H9 (cell line): ENCODE data around the gene C10orf71. TPM values are rescaled to one million over a fixed set of nuclear protein-coding genes. Genes with fewer than 3 reads are reported as not detected.

Source experiments
- DNase-seq: peaks from one replicate; pipeline ENCODE4 v3.0.0-alpha.2; 2017
- H2AFZ ChIP-seq: one replicate; pipeline ENCODE4 v1.6.1; 2013; ENCODE audit warnings: mild to moderate bottlenecking, low read length, control low read depth, moderate library complexity
- H2AK5ac ChIP-seq: 2 replicates; pipeline ENCODE4 v1.6.1; 2013; ENCODE audit warnings: low read length, control low read depth, mixed read lengths; ENCODE audit not compliant: insufficient read length
- H2BK120ac ChIP-seq: one replicate; pipeline ENCODE4 v1.6.1; 2013; ENCODE audit warnings: low read depth, mild to moderate bottlenecking, low read length, control low read depth, inconsistent platforms; ENCODE audit not compliant: poor library complexity, severe bottlenecking
- H2BK12ac ChIP-seq: 2 replicates; pipeline ENCODE4 v1.6.1; 2013; ENCODE audit warnings: low read length, control low read depth, mixed read lengths, low read depth; ENCODE audit not compliant: insufficient read length
- H2BK15ac ChIP-seq: 2 replicates; pipeline ENCODE4 v1.6.1; 2013; ENCODE audit warnings: low read depth, low read length, control low read depth
- H2BK20ac ChIP-seq: one replicate; pipeline ENCODE4 v1.6.1; 2013; ENCODE audit warnings: low read depth, mild to moderate bottlenecking, low read length, control low read depth, inconsistent platforms; ENCODE audit not compliant: poor library complexity, severe bottlenecking
- H2BK5ac ChIP-seq: 2 replicates; pipeline ENCODE4 v1.6.1; 2013; ENCODE audit warnings: low read length, control low read depth, mixed read lengths; ENCODE audit not compliant: insufficient read length
- H3K14ac ChIP-seq: 2 replicates; pipeline ENCODE4 v1.6.1; 2013; ENCODE audit warnings: low read length, control low read depth; ENCODE audit not compliant: insufficient read depth
- H3K18ac ChIP-seq: 2 replicates; pipeline ENCODE4 v1.6.1; 2013; ENCODE audit warnings: low read depth, mild to moderate bottlenecking, mixed read lengths, low read length, control low read depth; ENCODE audit not compliant: insufficient read length
- H3K23ac ChIP-seq: 2 replicates; pipeline ENCODE4 v1.6.1; 2013; ENCODE audit warnings: low read length, control low read depth, mixed read lengths, low read depth; ENCODE audit not compliant: insufficient read length
- H3K23me2 ChIP-seq: 2 replicates; pipeline ENCODE4 v1.6.1; 2013; ENCODE audit warnings: low read depth, mild to moderate bottlenecking, mixed read lengths, low read length, control low read depth; ENCODE audit not compliant: insufficient read length, poor library complexity, severe bottlenecking
- H3K27ac ChIP-seq: 2 replicates; pipeline ENCODE4 v1.5.1; 2013; ENCODE audit warnings: low read length, control low read depth, mixed read lengths, low read depth; ENCODE audit not compliant: insufficient read length
- H3K27me3 ChIP-seq: 2 replicates; pipeline ENCODE4 v1.6.1; 2013; ENCODE audit warnings: low read length, control low read depth, inconsistent platforms; ENCODE audit not compliant: insufficient read depth
- H3K4ac ChIP-seq: 2 replicates; pipeline ENCODE4 v1.6.1; 2013; ENCODE audit warnings: low read depth, mild to moderate bottlenecking, control low read depth, inconsistent platforms, low read length, moderate library complexity
- H3K4me1 ChIP-seq: 2 replicates; pipeline ENCODE4 v1.6.1; 2013; ENCODE audit warnings: low read length, control low read depth, inconsistent platforms; ENCODE audit not compliant: insufficient read depth
- H3K4me2 ChIP-seq: 2 replicates; pipeline ENCODE4 v1.6.1; 2013; ENCODE audit warnings: low read length, control low read depth, mixed read lengths; ENCODE audit not compliant: insufficient read length, insufficient read depth
- H3K56ac ChIP-seq: 2 replicates; pipeline ENCODE4 v1.6.1; 2013; ENCODE audit warnings: low read depth, mild to moderate bottlenecking, mixed read lengths, low read length, control low read depth; ENCODE audit not compliant: insufficient read length
- H3K79me1 ChIP-seq: 2 replicates; pipeline ENCODE4 v1.6.1; 2013; ENCODE audit warnings: low read depth, mild to moderate bottlenecking, moderate library complexity, low read length, control low read depth, inconsistent platforms; ENCODE audit not compliant: insufficient read depth, poor library complexity, severe bottlenecking
- H3K79me2 ChIP-seq: 2 replicates; pipeline ENCODE4 v1.6.1; 2013; ENCODE audit warnings: low read length, control low read depth, inconsistent platforms; ENCODE audit not compliant: insufficient read depth
- H3K9ac ChIP-seq: 2 replicates; pipeline ENCODE4 v1.6.1; 2013; ENCODE audit warnings: low read length, control low read depth, mixed read lengths; ENCODE audit not compliant: insufficient read length; ENCODE audit errors: extremely low read depth
- H3K9me3 ChIP-seq: one replicate; pipeline ENCODE4 v1.6.1; 2013; ENCODE audit warnings: low read depth, low read length, inconsistent platforms; ENCODE audit not compliant: control insufficient read depth
- H3T11ph ChIP-seq: one replicate; pipeline ENCODE4 v1.6.1; 2013; ENCODE audit warnings: mild to moderate bottlenecking, low read length, control low read depth, inconsistent platforms
- H4K20me1 ChIP-seq: one replicate; pipeline ENCODE4 v1.6.1; 2013; ENCODE audit not compliant: control insufficient read depth, insufficient read length, insufficient read depth
- H4K5ac ChIP-seq: 2 replicates; pipeline ENCODE4 v1.6.1; 2013; ENCODE audit warnings: low read depth, mild to moderate bottlenecking, mixed read lengths, low read length, control low read depth; ENCODE audit not compliant: insufficient read length
- H4K8ac ChIP-seq: replicated peaks from 2 replicates; pipeline ENCODE4 v1.6.1; 2013; ENCODE audit warnings: low read length, control low read depth, mixed read lengths, low read depth; ENCODE audit not compliant: insufficient read length
- H4K91ac ChIP-seq: 2 replicates; pipeline ENCODE4 v1.6.1; 2013; ENCODE audit warnings: low read depth, mild to moderate bottlenecking, moderate library complexity, mixed read lengths, low read length, control low read depth; ENCODE audit not compliant: insufficient read length
- H3K27ac Mint-ChIP-seq, 3 experiments: 2 replicates in 2 of 3; 3 replicates in 1 of 3; pipeline ENCODE4 v1.8.0; 2020 to 2021; ENCODE audit warnings: mixed read lengths in 3 of 3, mild to moderate bottlenecking in 1 of 3, moderate library complexity in 1 of 3
- H3K27me3 Mint-ChIP-seq: 2 replicates; pipeline ENCODE4 v1.8.0; 2021; ENCODE audit warnings: low read depth, mild to moderate bottlenecking, moderate library complexity, mixed read lengths
- H3K36me3 Mint-ChIP-seq, 3 experiments: 2 replicates in 2 of 3; 3 replicates in 1 of 3; pipeline ENCODE4 v1.8.0; 2020 to 2021; ENCODE audit warnings: low read depth in 3 of 3, mixed read lengths in 3 of 3; ENCODE audit not compliant: insufficient read depth in 1 of 3
- H3K4me1 Mint-ChIP-seq, 2 experiments: 2 replicates each; pipeline ENCODE4 v1.8.0; 2020; ENCODE audit warnings: mixed read lengths in 2 of 2
- H3K4me3 Mint-ChIP-seq, 2 experiments: 2 replicates in 1 of 2; 3 replicates in 1 of 2; pipeline ENCODE4 v1.8.0; 2020 to 2021; ENCODE audit warnings: mild to moderate bottlenecking in 2 of 2, mixed read lengths in 2 of 2, moderate library complexity in 1 of 2
- H3K9me3 Mint-ChIP-seq, 2 experiments: 2 replicates in 1 of 2; 3 replicates in 1 of 2; pipeline ENCODE4 v1.8.0; 2020; ENCODE audit warnings: mild to moderate bottlenecking in 2 of 2, mixed read lengths in 2 of 2, moderate library complexity in 1 of 2
- WGBS: extraction: QIAGEN DNeasy Blood & Tissue Kit; methylation state at CpG from one replicate; pipeline ENCODE4 v1.1.7; 2013; ENCODE audit warnings: missing lambda C conversion rate, low lambda C conversion rate, mixed read lengths; ENCODE audit not compliant: insufficient read length; ENCODE audit errors: extremely low coverage; 5-methylcytosine and 5-hydroxymethylcytosine counted together
- total RNA-seq: library from RNA; stranded (reverse); gene quantifications from 2 replicates; pipeline ENCODE4 v1.2.1, GENCODE V29; 2021
- TF ChIP-seq, protein P1 (sequence below): fragments of 200-600 bp; sonication (generic); conservative IDR thresholded peaks from 3 replicates; pipeline ENCODE4 v1.8.0; 2021; ENCODE audit warnings: antibody characterized with exemption, mild to moderate bottlenecking

The C10orf71 gene
- total RNA-seq, 1 experiment from 2014 or later = not detected

DNA sequence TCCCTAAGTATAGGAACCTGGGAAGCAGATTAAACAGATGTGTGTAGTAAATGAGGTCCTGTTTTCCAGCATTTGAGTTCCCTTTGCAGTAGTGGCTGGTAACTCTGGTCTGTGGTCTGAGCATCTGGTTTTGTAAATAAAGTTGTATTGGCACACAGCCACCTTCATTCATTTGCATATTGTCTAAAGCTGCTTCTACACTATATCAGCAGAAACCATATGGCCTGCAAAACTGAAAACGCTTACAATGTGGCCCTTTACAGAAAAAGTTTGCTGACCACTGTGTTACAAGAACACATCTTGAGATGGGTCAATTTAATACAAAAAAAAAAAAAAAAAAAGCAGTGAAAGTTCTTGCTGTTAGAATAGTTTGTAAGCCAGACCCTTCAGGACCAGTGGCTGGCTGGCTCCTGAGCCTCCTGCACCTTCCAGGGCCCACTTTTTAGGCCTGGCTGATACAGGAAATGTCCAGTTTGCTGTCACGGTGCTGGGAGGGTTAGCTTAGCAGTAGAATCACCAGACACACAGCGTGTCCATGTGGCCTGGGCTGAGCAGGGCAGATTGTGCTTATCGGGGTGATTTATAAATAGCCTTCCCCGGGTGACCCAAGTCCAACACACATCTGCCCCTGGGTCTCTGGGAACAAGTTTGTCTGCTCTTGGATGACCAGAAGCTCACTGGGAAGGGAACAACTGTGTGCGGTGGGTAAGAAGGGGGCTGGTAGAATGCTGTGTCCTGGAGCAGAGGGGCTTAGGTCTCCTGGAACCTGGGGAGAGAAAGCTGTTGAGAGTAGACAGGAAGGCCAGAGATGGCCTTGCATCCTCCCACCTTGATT is 1.4 kb downstream of the C10orf71 start:
- Histone ChIP-seq H3K79me1 (no peaks in the 10 kb centered on the region), H3K27ac (no peak overlapping the region), H2BK5ac (no peak overlapping the region), H4K5ac (no peak overlapping the region), H3K4me1 (no peaks in the 10 kb centered on the region; the same call in 1 of the 2 replicates), H3T11ph (no peak overlapping the region), H3K79me2 (no peaks in the 10 kb centered on the region), H3K9ac (no peak overlapping the region), H2BK15ac (no peak overlapping the region), H2BK20ac (no peak overlapping the region), H2AK5ac (no peak overlapping the region), H4K91ac (no peak overlapping the region), H3K56ac (no peak overlapping the region), H3K27me3 (no peaks in the 10 kb centered on the region), H3K23ac (no peak overlapping the region), H3K4me2 (no peak overlapping the region), H3K4ac (no peak overlapping the region), H2BK12ac (no peak overlapping the region), H4K8ac (no peak overlapping the region), H2BK120ac (no peak overlapping the region), H3K9me3 (no peaks in the 10 kb centered on the region), H2AFZ (no peak overlapping the region), H4K20me1 (no peaks in the 10 kb centered on the region), H3K18ac (no peak overlapping the region), H3K23me2 (no peaks in the 10 kb centered on the region), H3K14ac (no peak overlapping the region)
- Mint-ChIP-seq H3K36me3 (no peaks in the 10 kb centered on the region; a peak in 2 of 7 replicates), H3K27ac (no peak overlapping the region), H3K27me3 (peaks cover 29% of the 10 kb centered on the region), H3K9me3 (no peaks in the 10 kb centered on the region), H3K4me1 (peaks cover 43 to 44% of the 10 kb centered on the region in 2 experiments), H3K4me3 (no peak overlapping the region)
- TF ChIP-seq, protein P1, sequence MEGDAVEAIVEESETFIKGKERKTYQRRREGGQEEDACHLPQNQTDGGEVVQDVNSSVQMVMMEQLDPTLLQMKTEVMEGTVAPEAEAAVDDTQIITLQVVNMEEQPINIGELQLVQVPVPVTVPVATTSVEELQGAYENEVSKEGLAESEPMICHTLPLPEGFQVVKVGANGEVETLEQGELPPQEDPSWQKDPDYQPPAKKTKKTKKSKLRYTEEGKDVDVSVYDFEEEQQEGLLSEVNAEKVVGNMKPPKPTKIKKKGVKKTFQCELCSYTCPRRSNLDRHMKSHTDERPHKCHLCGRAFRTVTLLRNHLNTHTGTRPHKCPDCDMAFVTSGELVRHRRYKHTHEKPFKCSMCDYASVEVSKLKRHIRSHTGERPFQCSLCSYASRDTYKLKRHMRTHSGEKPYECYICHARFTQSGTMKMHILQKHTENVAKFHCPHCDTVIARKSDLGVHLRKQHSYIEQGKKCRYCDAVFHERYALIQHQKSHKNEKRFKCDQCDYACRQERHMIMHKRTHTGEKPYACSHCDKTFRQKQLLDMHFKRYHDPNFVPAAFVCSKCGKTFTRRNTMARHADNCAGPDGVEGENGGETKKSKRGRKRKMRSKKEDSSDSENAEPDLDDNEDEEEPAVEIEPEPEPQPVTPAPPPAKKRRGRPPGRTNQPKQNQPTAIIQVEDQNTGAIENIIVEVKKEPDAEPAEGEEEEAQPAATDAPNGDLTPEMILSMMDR = no peak
- WGBS = no CpG with 5 or more reads among the region's 6 CpGs
- no peak for DNase-seq
